ENCODE measurements around the gene CIROP.

CIROP gene

DNA sequence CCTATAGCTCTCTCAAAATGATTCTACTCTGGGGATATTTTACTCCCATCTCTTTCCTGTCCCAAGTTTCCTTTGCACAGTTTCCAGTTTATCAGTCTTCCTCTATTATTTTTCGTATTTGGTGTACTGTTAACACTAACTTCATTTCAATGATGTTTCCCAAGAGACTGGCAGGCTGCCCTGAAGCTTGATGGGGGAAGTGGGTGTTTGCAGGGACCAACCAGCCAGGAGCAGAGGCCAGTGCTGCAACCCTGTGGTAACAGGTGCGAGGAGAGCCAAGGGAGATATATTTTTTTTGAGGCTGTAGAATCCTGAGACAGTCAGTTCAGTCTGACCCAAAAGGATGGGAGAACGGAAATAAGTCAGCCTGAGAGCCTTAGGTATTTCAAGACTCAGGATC, 26.1 kb upstream of the CIROP start:
- no peak for DNase-seq

DNA sequence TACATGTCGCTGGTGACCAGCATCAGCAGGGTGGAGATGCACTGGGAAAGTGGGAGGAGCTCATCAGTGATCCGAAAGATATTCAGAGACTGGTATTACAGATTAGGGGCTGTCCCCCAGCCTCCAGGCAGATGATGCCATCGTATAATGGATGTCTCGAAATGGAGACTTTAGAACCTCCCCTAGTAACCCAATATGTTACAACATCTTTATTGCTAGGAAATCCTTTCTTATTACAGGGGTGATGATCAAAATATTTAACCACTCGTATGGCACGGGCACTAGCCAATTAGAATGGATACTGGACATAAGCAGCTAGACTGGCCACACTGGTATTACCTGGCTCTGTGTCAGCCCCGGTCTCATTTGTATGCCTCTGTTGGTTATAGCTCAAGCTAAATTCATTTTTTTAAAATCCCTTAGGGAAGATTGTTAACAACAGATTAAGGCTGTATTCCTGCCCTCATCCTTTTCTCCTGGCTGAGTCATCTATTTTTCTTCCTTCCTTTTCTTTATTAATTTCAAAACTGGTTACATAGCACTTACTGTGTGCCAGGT, 25.0 kb upstream of the CIROP start:
- DNase-seq, result no peak

- DNase-seq, result no peak
Observed at GRCh38 chr14:23128969-23129758, 24.4 kb upstream of the CIROP start.

- DNase-seq, result no peak
Observed at GRCh38 chr14:23127861-23128260, 23.1 kb upstream of the CIROP start.

DNA sequence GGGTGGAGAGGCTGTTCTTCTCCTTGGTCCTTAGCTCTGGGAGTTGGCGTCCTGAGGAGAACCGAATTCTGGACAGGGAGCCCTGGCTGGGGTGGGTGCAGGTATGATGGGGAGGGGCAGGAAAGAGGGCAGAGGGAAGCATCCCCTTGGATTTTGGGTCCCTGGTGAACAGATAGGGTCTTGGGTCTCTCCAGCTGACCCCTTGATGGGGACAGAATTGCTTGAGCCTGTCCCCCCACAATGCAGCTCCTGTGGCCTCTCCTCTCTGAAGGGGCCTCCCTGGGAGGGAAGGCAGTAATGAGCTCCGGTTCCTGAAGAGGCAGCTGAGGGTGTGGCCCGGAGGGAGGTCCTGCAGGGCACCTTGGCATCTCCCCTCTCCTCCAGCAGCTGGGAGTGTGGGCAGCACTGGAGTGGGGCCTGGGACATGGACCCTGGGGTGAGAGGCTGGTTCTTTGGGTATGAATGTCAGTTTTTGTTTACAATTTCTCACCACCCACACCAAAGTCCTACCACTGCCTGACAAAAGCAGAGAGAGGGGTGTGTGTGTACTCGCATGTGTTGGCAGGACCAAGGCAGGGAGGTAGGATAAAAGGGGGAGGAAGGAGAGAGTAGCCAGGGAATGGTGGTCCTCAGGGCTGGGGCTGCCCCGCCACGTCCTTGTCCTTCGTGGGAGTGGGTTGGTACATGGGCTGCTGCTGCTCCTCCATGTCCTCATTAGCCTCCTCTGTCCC, 21.9 kb upstream of the CIROP start:
- DNase-seq, result no peak

- DNase-seq, result no peak
Observed at GRCh38 chr14:23125933-23126524, 21.2 kb upstream of the CIROP start.

GRCh38 chr14:23125011-23125410, 20.2 kb upstream of the CIROP start:
- DNase-seq, result no peak

DNA sequence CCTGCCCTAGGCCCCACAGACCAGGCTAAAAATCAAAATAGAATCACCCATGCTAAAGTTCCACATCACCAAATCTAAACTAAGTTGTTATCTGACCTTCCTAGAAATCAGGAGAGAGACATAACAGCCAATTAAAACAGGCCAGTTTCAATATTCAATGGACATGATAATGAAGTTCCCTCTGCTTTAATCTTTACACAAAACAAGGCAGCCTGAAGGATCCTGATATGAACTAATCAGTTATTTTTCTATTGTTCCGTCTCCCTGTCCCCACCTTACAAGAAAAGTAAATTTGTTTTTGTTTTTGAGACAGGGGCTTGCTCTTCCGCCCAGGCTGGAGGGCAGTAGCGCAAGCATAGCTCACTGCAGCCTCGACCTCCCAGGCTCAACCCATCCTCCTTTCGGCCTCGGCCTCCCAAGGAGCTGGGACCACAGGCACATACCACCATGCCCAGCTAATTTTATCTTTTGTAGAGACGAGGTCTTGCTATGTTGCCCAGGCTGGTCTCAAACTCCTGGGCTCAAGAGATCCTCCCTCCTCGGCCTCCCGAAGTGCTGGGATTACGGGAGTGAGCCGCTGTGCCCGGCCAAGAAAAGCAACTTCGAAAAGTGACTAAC, 19.7 kb upstream of the CIROP start:
- no peak for DNase-seq

GRCh38 chr14:23123419-23123818, 18.6 kb upstream of the CIROP start:
- DNase-seq, result no peak

DNA sequence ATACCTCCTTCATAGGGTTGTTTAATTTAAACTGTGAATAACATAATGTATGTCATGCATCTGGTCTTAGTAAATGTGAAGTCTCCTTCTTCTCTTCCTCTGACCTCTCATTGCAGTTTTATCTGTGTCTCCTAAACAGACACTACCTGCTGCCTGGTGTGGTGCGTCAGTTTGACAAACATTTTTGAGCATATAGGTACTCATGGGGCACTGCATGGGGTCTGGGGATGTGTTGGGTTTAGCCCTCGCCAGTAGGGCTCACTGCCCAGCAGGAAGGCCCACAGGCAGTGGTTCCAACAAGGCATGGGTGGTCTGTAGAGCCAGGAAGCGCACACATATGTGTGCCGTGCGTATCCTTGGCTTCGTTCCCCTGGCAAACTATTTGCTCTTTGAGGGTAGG, 17.3 kb upstream of the CIROP start:
- DNase-seq, result no peak

DNA sequence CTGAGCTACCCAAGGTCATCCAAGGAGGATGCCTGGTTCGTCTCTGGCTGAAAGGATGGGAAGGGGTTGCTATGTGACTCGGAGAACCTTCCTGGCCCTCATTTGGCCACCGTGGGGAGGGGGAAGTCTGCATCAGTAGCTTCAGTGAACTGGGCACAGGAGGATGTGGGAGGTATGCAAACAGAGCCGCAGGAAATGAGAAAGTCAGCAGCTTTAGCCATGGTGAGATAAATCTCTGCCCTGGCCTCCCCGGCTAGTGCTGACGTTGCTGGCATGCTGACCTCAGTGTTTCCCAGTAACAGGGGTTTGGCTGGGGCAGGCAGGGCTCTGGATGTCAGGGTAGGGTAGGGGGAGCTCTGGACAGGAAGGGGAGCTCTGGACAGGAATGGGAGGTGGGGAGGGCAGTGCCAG, 16.6 kb upstream of the CIROP start:
- DNase-seq, result no peak

DNA sequence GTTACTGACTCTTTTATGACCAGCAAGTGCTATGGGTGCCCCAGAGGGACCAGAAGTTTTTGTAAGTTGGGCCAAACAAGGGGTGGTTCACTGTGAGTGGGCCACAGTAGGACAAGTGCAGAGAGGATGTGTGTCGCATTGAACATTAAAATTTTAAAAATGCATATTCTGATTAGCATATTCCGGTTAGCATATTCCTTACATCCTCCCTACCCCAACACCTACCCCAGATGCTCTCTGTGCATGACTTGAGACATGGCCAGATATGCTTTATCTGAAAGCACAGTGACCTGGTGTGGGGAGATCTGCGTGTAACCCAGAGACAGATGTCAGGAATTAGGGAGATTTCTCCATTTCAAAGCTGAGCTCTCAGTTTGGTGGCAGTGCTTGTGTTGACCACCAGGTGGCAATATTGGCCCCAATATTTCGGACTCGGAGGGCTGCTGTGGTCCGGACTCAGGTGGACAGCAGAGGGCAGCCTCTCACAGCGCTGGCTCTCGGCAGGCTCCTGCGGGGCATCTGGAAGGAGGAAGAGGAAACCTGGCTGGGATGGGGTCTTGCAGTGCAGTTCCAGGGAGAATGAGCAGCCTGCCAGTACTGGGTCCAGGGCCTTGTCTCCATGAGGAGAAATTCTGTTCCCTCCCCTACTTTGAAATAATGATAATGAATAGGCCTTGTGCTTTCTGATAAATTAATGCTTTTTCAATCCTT, 15.9 kb upstream of the CIROP start:
- DNase-seq, result peak; percentile 81

- DNase-seq, result peak; percentile 21
Observed at GRCh38 chr14:23119363-23120327, 14.9 kb upstream of the CIROP start.

DNA sequence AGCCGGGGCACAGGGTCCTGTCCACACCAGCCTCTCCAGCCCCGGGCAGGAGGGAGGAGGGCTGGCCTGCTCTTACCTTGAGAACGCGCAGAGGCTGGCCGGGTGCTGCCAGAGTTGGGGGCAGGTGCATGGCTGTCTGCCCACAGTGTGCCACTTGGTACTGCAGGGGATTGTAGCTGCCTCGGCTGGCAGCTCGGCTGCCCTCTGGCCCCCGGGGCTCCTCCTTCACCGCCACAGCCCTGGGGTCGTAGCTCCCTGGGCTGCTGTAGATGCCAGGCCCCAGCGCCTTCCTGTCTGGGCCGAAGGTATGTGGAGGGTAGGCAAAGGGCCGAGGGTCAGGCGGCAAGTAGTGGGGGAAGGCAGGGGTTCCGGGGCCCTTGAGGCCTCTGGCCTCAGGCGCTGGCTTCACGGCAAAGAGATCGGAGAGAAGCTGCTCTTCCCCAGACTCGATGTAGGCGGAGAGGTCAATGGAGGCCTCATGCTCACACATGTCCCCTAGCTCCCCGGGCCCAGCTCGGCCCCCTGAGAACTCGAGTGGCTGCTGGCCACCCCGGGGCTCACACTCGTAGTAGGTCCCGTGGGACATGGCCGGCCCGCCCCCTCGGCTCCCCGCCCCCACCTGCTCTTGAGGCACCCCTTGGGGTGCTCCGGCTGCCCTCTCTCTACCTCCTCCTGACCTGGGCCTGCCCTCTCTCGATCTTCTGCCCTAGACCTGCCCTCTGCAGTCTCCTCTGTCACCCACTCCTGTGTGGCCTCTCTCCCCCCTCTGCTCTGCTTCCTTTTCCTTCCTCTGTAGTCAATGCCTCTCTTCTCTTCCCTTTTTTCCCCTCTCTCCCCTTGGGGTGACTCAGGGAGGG, 13.9 kb upstream of the CIROP start, which contains the start of gene CEBPE:
Gene CEBPE, minus strand, starts transcription at position 750 of the 857 bp plus-strand sequence. Its CDS starts 164 bp downstream, at position 586.
- no peak for DNase-seq

- no peak for DNase-seq
Observed at GRCh38 chr14:23117371-23118020, 12.7 kb upstream of the CIROP start.

DNA sequence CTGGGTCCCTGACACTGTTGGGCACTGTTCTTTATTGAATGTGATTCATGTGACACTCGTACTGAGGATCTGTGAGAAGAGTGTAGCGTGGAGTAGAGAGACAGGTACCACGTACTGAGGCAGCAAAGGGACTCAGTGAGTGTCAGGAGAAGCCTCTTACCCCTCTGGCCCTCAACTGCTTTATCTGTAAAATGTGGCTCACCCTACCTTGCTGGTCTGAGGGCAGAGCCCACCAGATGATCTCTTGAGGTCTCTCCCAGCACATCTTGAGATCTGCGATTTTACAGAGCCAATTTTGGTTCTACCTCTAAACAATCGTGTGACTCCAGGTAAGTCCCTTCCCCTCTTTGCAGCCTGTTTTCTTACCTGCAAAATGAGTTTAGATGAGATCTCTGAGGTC, 11.1 kb upstream of the CIROP start:
- no peak for DNase-seq

DNA sequence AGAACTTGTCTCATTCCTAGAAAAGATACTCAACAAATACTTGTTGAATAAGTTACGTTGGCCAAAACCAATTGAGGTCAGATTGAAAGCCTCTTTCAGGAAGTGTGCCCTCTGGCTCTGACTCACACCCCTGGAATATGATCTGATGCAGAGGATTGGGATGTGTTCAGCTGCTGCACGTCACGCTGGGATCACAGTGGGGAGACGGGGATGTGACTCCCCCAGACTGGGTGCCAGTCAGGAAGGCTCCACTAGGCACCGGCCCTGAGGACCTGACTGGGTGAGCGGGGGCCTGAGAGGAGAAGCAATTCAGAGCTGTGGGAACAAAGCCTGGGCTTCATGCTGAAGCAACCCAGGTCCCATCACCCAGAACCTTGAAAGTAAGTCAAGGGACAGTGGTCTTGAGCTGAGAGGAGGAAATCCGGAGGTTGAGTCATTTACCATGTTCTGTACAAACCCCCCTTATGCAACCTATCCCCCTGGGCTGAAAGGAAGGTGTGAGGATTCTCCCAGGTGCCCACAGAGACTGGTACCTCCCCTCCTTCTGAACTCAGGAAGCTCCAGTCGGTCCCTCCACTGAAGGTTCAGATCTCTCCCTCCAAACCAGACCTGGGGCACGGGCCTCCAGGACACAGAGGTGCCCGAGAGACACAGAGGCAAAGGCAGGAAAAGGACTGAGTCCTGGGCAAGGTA, 10.4 kb upstream of the CIROP start:
- no peak for DNase-seq

DNA sequence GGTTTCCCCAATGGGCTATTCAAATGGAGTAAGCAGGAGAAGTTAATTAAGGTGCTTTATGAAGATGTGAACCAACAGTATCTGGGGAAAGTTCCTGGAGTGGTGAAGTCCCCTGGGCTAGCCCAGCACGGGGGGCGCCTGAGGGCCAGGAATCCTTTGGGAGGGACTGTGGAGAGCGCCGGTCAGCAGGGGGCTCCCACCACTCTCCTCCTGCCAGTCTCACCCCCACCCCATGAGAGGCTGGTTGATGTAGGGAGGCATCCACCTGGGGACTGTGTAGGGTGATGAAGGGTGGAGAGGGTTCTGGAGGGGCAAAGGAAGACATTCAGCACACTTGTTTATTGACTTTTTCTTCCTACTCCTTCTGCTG, 9.9 kb upstream of the CIROP start:
- DNase-seq, result no peak

- no peak for DNase-seq
Observed at GRCh38 chr14:23114120-23114458, 9.3 kb upstream of the CIROP start.
